Upper lobe of left lung (tissue), 4 donors: ENCODE measurements around the gene EYS.

Experiments used
- CTCF ChIP-seq, 6 experiments: fragments of 450-650 bp in 4 of 6; fragments of 200-600 bp in 2 of 6; sonication (generic) in 2 of 6; IDR thresholded peaks; one replicate each; pipeline ENCODE4 v1.5.1; 2016 to 2019; ENCODE audit warnings: antibody characterized with exemption in 6 of 6
- EP300 ChIP-seq, 4 donors: sonication (generic); formaldehyde crosslinking; IDR thresholded peaks; one replicate each; pipeline ENCODE4 v1.5.1; 2017; ENCODE audit warnings: antibody characterized with exemption in 4 of 4, control low read depth in 2 of 4
- POLR2A ChIP-seq, 4 donors: fragments of 450-650 bp; IDR thresholded peaks; one replicate each; pipeline ENCODE4 v1.5.1; 2016 to 2017; ENCODE audit warnings: antibody characterized with exemption in 4 of 4, mild to moderate bottlenecking in 2 of 4
- POLR2AphosphoS5 ChIP-seq, 2 donors: sonication (generic); formaldehyde crosslinking; IDR thresholded peaks; one replicate each; pipeline ENCODE4 v1.5.1; 2017; ENCODE audit warnings: antibody characterized with exemption in 2 of 2

GRCh38 chr6:63817492-63818050 is 1889.5 kb downstream of the EYS start:
- no peak for TF ChIP-seq POLR2AphosphoS5 (IDR thresholded peaks at IDR 0.05)
- no peak for TF ChIP-seq CTCF (IDR thresholded peaks at IDR 0.05)
- TF ChIP-seq EP300 (IDR thresholded peaks at IDR 0.05), result no peak
- TF ChIP-seq POLR2A (IDR thresholded peaks at IDR 0.05), result no peak
